GM23338 (cell line): ENCODE measurements around the gene ACOX3. TPM values are rescaled to one million over a fixed set of nuclear protein-coding genes. Genes with fewer than 3 reads are reported as not detected.

Experiments
- ATAC-seq: fragments of 200-7000 bp; cut with Tn5 transposase; 3 replicates; pipeline ENCODE4 v1.9.1; 2020
- DNase-seq: peaks from one replicate; pipeline ENCODE4 v3.0.0-alpha.2; 2015; ENCODE audit warnings: low spot score
- H2AFZ ChIP-seq: fragments of 200-600 bp; sonication (generic); 2 replicates; pipeline ENCODE4 v1.8.0; 2016; ENCODE audit warnings: antibody characterized with exemption, mild to moderate bottlenecking, moderate library complexity
- H3F3A ChIP-seq: fragments of 200-600 bp; sonication (generic); replicated peaks from 2 replicates; pipeline ENCODE4 v1.8.0; 2017; ENCODE audit warnings: antibody characterized with exemption, mixed run types, low read depth
- H3K27ac ChIP-seq: fragments of 200-600 bp; sonication (generic); 2 replicates; pipeline ENCODE4 v1.6.1; 2016; ENCODE audit warnings: low read depth
- H3K27me3 ChIP-seq: fragments of 200-600 bp; sonication (generic); 2 replicates; pipeline ENCODE4 v1.8.0; 2016; ENCODE audit warnings: mild to moderate bottlenecking, mixed run types, moderate library complexity; ENCODE audit not compliant: insufficient read depth
- H3K36me3 ChIP-seq: fragments of 200-600 bp; sonication (generic); 2 replicates; pipeline ENCODE4 v1.8.0; 2016; ENCODE audit warnings: mild to moderate bottlenecking; ENCODE audit not compliant: insufficient read depth
- H3K4me1 ChIP-seq: fragments of 200-600 bp; sonication (generic); 2 replicates; pipeline ENCODE4 v1.8.0; 2016; ENCODE audit warnings: mild to moderate bottlenecking, moderate library complexity; ENCODE audit not compliant: insufficient read depth
- H3K4me2 ChIP-seq: fragments of 200-600 bp; sonication (generic); 2 replicates; pipeline ENCODE4 v1.7.1; 2017; ENCODE audit warnings: mixed run types
- H3K4me3 ChIP-seq: fragments of 200-600 bp; sonication (generic); 2 replicates; pipeline ENCODE4 v1.6.1; 2016; ENCODE audit warnings: mixed run types
- H3K79me2 ChIP-seq: fragments of 200-600 bp; sonication (generic); replicated peaks from 2 replicates; pipeline ENCODE4 v1.8.0; 2017; ENCODE audit warnings: mild to moderate bottlenecking; ENCODE audit not compliant: insufficient read depth
- H3K9me2 ChIP-seq: fragments of 200-600 bp; sonication (generic); 2 replicates; pipeline ENCODE4 v1.8.0; 2017; ENCODE audit not compliant: insufficient read depth
- H4K20me1 ChIP-seq: fragments of 200-600 bp; sonication (generic); replicated peaks from 2 replicates; pipeline ENCODE4 v1.8.0; 2017; ENCODE audit warnings: mild to moderate bottlenecking; ENCODE audit not compliant: insufficient read depth
- H3K27ac Mint-ChIP-seq: 2 replicates; pipeline ENCODE4 v1.8.0; 2020; ENCODE audit warnings: inconsistent platforms, mild to moderate bottlenecking, moderate library complexity, mixed read lengths
- H3K27me3 Mint-ChIP-seq: 3 replicates; pipeline ENCODE4 v1.8.0; 2022; ENCODE audit warnings: low read depth, mild to moderate bottlenecking, moderate library complexity, mixed read lengths, inconsistent platforms; ENCODE audit not compliant: insufficient read depth, poor library complexity
- H3K36me3 Mint-ChIP-seq: 3 replicates; pipeline ENCODE4 v1.8.0; 2021; ENCODE audit warnings: low read depth, mild to moderate bottlenecking, inconsistent platforms, moderate library complexity, mixed read lengths
- H3K4me1 Mint-ChIP-seq: 3 replicates; pipeline ENCODE4 v1.8.0; 2020; ENCODE audit warnings: mild to moderate bottlenecking, inconsistent platforms, mixed read lengths
- H3K4me3 Mint-ChIP-seq: 3 replicates; pipeline ENCODE4 v1.8.0; 2021; ENCODE audit warnings: moderate library complexity, mild to moderate bottlenecking, inconsistent platforms, mixed read lengths
- H3K9me3 Mint-ChIP-seq: 3 replicates; pipeline ENCODE4 v1.8.0; 2020; ENCODE audit warnings: moderate library complexity, mild to moderate bottlenecking, inconsistent platforms, mixed read lengths
- CREB1 ChIP-seq: fragments of 250-450 bp; sonication (Bioruptor Pico); IDR thresholded peaks from 2 replicates; pipeline ENCODE4 v1.5.0; 2020; ENCODE audit warnings: low read depth, mild to moderate bottlenecking, moderate library complexity
- EZH2phosphoT487 ChIP-seq: fragments of 200-600 bp; sonication (generic); IDR thresholded peaks from one replicate; pipeline ENCODE4 v1.8.1; 2018; ENCODE audit warnings: antibody characterized with exemption; ENCODE audit not compliant: unreplicated experiment
- JUNB ChIP-seq: IDR thresholded peaks from one replicate; pipeline ENCODE4 v1.6.1; 2016; ENCODE audit warnings: antibody characterized with exemption; ENCODE audit not compliant: unreplicated experiment
- NANOG ChIP-seq: IDR thresholded peaks from 2 replicates; pipeline ENCODE4 v1.6.1; 2016; ENCODE audit warnings: antibody characterized with exemption, borderline replicate concordance
- POLR2AphosphoS5 ChIP-seq: IDR thresholded peaks from 2 replicates; pipeline ENCODE4 v1.6.1; 2016; ENCODE audit warnings: antibody characterized with exemption, low read depth
- STAT1 ChIP-seq: IDR thresholded peaks from one replicate; pipeline ENCODE4 v1.6.1; 2016; ENCODE audit warnings: antibody characterized with exemption; ENCODE audit not compliant: unreplicated experiment
- ZNF114 ChIP-seq: fragments of 250-450 bp; sonication (Bioruptor Pico); IDR thresholded peaks from 2 replicates; pipeline ENCODE4 v1.5.0; 2020; ENCODE audit warnings: mild to moderate bottlenecking, moderate library complexity
- ZNF331 ChIP-seq: fragments of 250-450 bp; sonication (Bioruptor Pico); IDR thresholded peaks from 2 replicates; pipeline ENCODE4 v1.5.0; 2020; ENCODE audit warnings: low read depth, mild to moderate bottlenecking, moderate library complexity
- polyA plus RNA-seq: library from polyadenylated mRNA; unstranded; fragments of >200 nt; fragmentation: Nextera tagmentation; extraction: Ambion mirVana; gene quantifications from 2 replicates; pipeline ENCODE4 v1.2.1, GENCODE V29; 2016
- total RNA-seq: library from RNA; depleted of rRNA; stranded (reverse); fragments of >200 nt; shearing (Covaris generic); gene quantifications from 2 replicates; pipeline ENCODE4 v1.2.3, GENCODE V29; 2014
- TF ChIP-seq, protein P1 (sequence below): IDR thresholded peaks from one replicate; pipeline ENCODE4 v1.6.1; 2018; ENCODE audit warnings: antibody characterized with exemption; ENCODE audit not compliant: unreplicated experiment

ACOX3 gene
- total and polyA plus RNA-seq, 2 experiments from 2014 or later, result 6.4 to 17.2 TPM

DNA sequence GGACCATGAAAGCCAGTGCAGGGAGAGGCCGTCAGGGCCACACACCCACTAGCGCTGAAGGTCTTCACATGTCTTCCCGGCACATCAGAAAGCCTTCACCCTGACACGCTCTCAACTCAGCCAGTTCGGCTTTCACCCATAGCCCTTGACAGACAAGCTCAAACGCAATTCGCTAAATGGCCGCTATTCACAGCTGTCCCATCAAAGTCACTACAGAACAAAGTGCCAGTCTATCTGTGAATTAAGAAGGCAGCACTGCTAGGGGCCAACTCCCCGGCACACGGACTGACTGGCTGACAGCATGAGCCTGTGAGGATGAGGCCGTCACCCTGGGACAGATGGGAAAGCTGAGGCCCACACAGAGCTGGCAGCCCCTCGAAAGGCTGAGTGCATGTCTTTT, 45.7 kb downstream of the ACOX3 start (continued):
- no peak for TF ChIP-seq ZNF331 (CRISPR knock-in tag)
- TF ChIP-seq POLR2AphosphoS5, result no peak
- no peak for TF ChIP-seq ZNF114 (CRISPR knock-in tag)
- TF ChIP-seq, protein P1, sequence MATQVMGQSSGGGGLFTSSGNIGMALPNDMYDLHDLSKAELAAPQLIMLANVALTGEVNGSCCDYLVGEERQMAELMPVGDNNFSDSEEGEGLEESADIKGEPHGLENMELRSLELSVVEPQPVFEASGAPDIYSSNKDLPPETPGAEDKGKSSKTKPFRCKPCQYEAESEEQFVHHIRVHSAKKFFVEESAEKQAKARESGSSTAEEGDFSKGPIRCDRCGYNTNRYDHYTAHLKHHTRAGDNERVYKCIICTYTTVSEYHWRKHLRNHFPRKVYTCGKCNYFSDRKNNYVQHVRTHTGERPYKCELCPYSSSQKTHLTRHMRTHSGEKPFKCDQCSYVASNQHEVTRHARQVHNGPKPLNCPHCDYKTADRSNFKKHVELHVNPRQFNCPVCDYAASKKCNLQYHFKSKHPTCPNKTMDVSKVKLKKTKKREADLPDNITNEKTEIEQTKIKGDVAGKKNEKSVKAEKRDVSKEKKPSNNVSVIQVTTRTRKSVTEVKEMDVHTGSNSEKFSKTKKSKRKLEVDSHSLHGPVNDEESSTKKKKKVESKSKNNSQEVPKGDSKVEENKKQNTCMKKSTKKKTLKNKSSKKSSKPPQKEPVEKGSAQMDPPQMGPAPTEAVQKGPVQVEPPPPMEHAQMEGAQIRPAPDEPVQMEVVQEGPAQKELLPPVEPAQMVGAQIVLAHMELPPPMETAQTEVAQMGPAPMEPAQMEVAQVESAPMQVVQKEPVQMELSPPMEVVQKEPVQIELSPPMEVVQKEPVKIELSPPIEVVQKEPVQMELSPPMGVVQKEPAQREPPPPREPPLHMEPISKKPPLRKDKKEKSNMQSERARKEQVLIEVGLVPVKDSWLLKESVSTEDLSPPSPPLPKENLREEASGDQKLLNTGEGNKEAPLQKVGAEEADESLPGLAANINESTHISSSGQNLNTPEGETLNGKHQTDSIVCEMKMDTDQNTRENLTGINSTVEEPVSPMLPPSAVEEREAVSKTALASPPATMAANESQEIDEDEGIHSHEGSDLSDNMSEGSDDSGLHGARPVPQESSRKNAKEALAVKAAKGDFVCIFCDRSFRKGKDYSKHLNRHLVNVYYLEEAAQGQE, result no peak

DNA sequence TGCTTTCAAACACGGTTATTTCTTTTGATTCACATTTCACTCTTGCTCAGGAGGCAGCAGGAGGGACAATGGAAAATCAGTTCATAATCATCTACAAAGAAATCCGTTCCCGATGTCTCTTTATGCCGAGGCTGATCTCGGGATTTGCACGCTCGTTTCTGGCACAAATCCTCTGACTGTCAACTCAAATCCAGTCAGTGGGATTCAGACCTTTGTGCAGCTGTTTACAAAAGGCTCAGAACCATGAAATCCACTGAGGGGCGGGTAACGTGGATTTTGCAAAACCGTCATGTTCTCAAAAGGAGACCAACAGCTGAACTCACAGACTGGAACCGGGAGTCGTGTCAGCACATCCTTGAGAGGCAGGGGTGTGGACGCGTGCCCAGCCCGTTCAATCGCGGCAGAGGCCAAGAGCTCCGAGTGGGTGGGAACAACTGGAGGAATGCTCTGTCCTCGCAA, 46.4 kb downstream of the ACOX3 start:
- H3K36me3 ChIP-seq, result no peaks in the 10 kb centered on the region
- H3K4me3 ChIP-seq, result no peak overlapping the region
- H3K79me2 ChIP-seq, result no peaks in the 10 kb centered on the region
- H3K4me2 ChIP-seq, result no peak overlapping the region
- Mint-ChIP-seq H3K27me3 (peaks cover 11% of the 10 kb centered on the region), H3K36me3 (peaks cover 3% of the 10 kb centered on the region; the same call in 2 of the 3 replicates), H3K4me3 (no peak overlapping the region), H3K4me1 (peaks cover 29% of the 10 kb centered on the region), H3K27ac (no peak overlapping the region), H3K9me3 (no peaks in the 10 kb centered on the region)
- H2AFZ ChIP-seq, result no peak overlapping the region
- no peak for DNase-seq
- no peaks in the 10 kb centered on the region; the same call in 1 of the 2 replicates for H4K20me1 ChIP-seq
- no peaks in the 10 kb centered on the region for H3F3A ChIP-seq
- no peak overlapping the region for H3K27ac ChIP-seq
- no peak for TF ChIP-seq POLR2AphosphoS5
- TF ChIP-seq NANOG, result no peak
- TF ChIP-seq CREB1 (CRISPR knock-in tag), result no peak
- TF ChIP-seq EZH2phosphoT487, result no peak
- TF ChIP-seq STAT1, result no peak
- TF ChIP-seq, protein P1, result no peak
- no peak for TF ChIP-seq JUNB
- TF ChIP-seq ZNF331 (CRISPR knock-in tag), result no peak
- H3K9me2 ChIP-seq, result no peaks in the 10 kb centered on the region
- H3K4me1 ChIP-seq, result peaks cover 9% of the 10 kb centered on the region
- no peaks in the 10 kb centered on the region for H3K27me3 ChIP-seq
- no peak for ATAC-seq
